AG09309 (cell line): ENCODE results near the gene SYVN1.

Experiments used
- DNase-seq: peaks from one replicate; pipeline ENCODE4 v3.0.0-alpha.2; 2010; ENCODE audit warnings: low read depth
- H3K4me3 ChIP-seq: 2 replicates; pipeline ENCODE4 v1.5.1; 2011; ENCODE audit warnings: mild to moderate bottlenecking, low read depth, low read length, moderate library complexity; ENCODE audit not compliant: control insufficient read depth
- CTCF ChIP-seq: IDR thresholded peaks from 2 replicates; pipeline ENCODE4 v1.5.1; 2011; ENCODE audit warnings: mild to moderate bottlenecking, low read depth, low read length, inconsistent platforms; ENCODE audit not compliant: insufficient read depth, control insufficient read depth; ENCODE audit errors: missing control alignments

SYVN1 gene

DNA sequence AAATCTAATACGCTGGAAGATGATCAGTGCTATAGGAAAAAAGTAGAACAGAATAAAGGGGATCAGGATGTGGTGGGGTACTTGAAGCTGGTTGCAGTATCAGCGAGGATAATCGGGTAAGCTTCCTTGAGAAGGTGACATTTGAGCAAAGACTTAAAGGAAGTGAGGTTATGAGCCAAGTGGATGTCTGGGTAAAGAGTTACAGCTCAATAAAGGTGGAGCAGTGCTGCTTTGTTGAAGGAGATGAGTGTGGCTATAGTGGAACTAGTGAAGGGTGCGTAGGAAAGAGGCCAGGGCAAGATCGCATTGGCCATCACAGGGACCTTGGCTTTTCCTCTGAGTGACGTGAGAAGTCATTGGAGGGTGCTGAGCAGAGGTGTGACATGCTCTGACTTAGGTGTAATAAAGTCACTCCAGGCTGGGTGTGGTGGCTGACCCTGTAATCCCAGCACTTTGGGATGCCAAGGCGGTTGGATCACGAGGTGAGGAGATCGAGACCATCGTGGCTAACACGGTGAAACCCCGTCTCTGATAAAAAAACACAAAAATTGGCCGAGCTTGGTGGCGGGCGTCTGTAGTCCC is 2.3 kb upstream of the SYVN1 start:
- no peak for TF ChIP-seq CTCF
- DNase-seq: no peak
- no peak overlapping the region for H3K4me3 ChIP-seq

DNA sequence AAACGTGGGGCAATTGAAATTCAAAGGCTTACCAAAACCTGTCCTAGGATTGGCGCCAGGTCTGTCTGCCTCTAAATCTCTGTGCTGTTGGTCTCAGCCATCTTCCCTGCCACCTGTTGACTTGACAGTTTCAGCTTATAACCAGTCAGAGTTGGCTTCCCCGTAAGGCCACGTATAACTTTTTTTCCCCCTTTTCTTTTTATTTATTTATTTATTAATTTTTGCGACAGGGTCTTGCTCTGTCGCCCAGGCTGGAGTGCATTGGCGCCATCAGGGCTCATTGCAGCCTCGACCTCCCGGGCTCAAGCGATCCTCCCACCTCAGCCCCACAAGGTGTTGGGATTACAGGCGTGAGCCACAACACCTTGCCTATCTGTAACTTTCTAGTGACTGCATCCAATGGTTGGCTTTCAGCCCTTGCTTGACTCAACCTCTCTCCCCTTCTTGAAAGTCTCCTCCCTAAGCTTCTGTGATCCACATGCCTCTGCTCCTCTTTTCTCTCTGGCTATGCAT is 1.4 kb upstream of the SYVN1 start:
- peak overlapping the region; percentile 92 for H3K4me3 ChIP-seq
- DNase-seq: no peak
- TF ChIP-seq CTCF: no peak

DNA sequence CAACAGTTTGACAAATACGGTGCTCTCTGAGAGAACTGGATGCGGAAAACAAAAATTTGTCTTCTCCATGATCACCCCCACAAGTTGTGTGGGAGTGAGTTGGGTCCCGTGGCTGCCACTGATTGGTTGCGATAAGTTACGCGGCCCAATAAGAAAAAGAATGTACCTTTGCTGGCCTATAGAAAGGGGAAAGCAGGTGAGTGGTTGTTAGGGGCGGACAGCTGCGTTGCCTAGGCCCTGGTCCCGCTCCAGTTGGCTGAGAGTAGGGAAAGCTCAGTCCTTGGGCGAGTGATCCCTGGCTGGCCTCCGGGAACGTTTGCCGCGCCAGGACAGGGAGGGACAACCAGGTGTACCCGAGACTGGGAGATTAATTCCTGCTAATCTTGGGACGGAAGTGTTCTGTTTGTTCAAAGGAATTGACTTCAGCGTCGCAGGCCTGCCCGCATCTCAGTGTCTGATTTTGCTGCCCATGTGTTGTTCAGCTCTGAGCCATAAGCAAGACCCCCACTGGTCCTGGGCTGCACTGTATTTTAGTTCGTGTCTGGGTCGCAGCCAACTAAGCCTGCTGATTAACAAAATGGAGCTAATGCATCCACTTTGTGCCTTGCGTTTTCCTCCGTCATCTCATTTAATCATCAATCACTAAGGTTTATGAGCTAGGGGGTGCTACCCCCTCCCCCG is 773 bp upstream of the SYVN1 start:
- H3K4me3 ChIP-seq: peak overlapping the region; percentile 92
- DNase-seq: peak; percentile 87
- TF ChIP-seq CTCF: no peak

DNA sequence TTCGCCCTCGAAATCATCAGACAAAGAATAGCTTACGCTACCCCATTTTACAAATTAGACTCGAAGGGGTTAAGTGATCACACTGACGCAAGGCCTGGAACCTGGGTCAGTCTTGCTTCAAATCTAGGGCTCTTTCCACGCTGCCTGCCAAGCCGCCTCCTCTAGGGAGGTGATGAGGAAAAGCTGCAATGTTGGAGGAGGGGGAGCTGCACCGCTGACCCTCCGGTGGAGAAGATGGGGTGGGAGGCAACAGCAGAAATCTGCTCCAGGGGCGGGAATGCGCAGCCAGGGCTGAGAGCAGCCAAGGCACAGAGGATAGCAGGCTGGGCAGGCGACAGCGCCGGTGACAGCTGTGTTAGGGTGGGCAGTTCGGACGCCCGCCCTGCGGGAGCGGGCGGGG is 595 bp downstream of the SYVN1 start:
- no peak for DNase-seq
- TF ChIP-seq CTCF: no peak
- peak overlapping the region; percentile 92 for H3K4me3 ChIP-seq

DNA sequence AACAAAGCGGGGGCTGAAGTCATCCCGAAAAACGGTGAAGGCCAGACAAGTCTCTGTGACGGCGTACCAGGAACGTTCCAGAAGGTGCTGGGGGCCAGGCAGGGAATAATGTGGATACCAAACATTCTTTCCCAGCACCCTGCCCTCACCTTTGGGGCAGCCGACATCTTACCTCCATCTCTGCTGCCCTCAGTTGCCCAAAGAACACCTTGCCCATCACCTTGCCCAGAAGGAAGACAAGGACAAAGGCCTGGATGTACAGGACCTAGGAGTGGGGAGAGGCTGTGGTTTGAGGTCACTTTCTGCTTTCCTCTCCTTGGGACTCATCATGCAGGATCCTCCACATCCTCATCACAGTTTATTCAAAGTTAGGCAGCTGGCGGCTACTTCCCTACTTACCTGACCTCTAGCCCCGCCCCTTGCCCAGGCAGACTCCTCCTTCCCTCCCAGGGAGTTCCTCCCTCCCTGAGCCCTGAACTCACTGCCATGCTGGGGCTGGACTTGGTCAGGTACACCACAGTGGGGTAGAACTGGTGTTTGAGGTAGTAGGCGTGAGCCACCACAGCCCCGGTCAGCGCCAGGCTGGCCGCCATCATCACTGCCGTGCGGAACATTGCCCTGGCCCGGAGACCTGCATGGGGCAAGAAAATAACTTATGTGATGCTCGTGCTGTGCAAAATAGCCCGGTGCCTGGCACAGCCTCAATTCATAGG is 1.2 kb downstream of the SYVN1 start:
- no peak for TF ChIP-seq CTCF
- no peak for DNase-seq
- H3K4me3 ChIP-seq: peak overlapping the region; percentile 92

GRCh38 chr11:65132238-65132987 is 1.9 kb downstream of the SYVN1 start:
- no peak for TF ChIP-seq CTCF
- H3K4me3 ChIP-seq: no peak overlapping the region
- DNase-seq: no peak
